H1 (cell line): ENCODE results near the gene FSIP1. TPM values are rescaled to one million over a fixed set of nuclear protein-coding genes. Genes with fewer than 3 reads are reported as not detected.

Experiments
- HDAC2 ChIP-seq, 2 experiments: fragments of 300-600 bp in 1 of 2; sonication (generic) in 1 of 2; IDR thresholded peaks; 2 replicates each; pipeline ENCODE4 v1.6.1; 2011 to 2012; ENCODE audit warnings: low read depth in 2 of 2, low read length in 2 of 2, mild to moderate bottlenecking in 2 of 2, moderate library complexity in 2 of 2, borderline replicate concordance in 1 of 2, inconsistent platforms in 1 of 2
- NANOG ChIP-seq: IDR thresholded peaks from 2 replicates; pipeline ENCODE4 v1.6.1; 2011; ENCODE audit warnings: low read length, low read depth, mild to moderate bottlenecking, inconsistent platforms; ENCODE audit not compliant: insufficient read depth, poor library complexity, severe bottlenecking
- polyA plus RNA-seq, 7 experiments: library from polyadenylated mRNA; depleted of rRNA in 3 of 7; stranded (reverse) in 5 of 7; unstranded in 2 of 7; fragments of >200 nt in 5 of 7; fragments of 200-250 nt in 2 of 7; gene quantifications; 1 replicate in 5 of 7; 2 replicates in 1 of 7; 4 replicates in 1 of 7; pipeline versions ENCODE4 v1.2.1 to v1.2.3, GENCODE V29; 2011 to 2013; ENCODE audit warnings: missing spikeins in 2 of 7, mixed read lengths in 2 of 7
- total RNA-seq: library from RNA; stranded (reverse); fragmentation: NEBNext Ultra II Directional; extraction: Animal tissue kit (Norgen Biotek cat#: 25700); gene quantifications from 2 replicates; pipeline ENCODE4 v1.2.1, GENCODE V29; 2021

FSIP1 gene
- total and polyA plus RNA-seq, 2 of the 8 experiments (the other 6 are each of a cell fraction or from before 2014, with no cell fraction given), result 0.18 to 1.3 TPM

DNA sequence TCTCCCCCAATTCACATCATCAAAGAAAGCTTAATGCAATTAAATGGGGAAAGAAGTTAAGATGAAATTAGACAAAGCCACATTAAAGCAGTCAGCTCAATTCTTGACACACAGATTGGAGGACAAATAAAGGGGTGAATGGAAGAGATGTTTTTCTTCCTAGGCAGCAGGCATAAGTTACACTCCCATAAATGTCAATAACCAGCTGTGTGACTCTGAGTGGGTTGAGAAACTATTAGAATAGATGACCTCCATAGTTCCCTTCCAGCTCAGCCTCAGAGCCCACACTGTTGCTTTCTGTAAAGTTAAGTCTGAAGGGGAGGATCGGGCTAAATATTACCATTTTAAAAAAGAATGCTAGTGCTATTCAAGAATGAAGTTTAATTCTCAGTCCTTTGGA is 130.8 kb downstream of the FSIP1 start (continued):
- no peak for TF ChIP-seq NANOG
- no peak for TF ChIP-seq HDAC2 (IDR thresholded peaks at IDR 0.05; ENCODE audit: borderline replicate concordance in 1 of 2, low read depth in 2 of 2, low read length in 2 of 2)
